ENCODE results near the gene MAP2K5. TPM values are rescaled to one million over a fixed set of nuclear protein-coding genes. Genes with fewer than 3 reads are reported as not detected.
A peak's percentile ranks its signal among the peaks of the same experiment; 100 is the strongest.

MAP2K5 gene
- total RNA-seq, 1 experiment from 2014 or later, result 15.0 TPM

DNA sequence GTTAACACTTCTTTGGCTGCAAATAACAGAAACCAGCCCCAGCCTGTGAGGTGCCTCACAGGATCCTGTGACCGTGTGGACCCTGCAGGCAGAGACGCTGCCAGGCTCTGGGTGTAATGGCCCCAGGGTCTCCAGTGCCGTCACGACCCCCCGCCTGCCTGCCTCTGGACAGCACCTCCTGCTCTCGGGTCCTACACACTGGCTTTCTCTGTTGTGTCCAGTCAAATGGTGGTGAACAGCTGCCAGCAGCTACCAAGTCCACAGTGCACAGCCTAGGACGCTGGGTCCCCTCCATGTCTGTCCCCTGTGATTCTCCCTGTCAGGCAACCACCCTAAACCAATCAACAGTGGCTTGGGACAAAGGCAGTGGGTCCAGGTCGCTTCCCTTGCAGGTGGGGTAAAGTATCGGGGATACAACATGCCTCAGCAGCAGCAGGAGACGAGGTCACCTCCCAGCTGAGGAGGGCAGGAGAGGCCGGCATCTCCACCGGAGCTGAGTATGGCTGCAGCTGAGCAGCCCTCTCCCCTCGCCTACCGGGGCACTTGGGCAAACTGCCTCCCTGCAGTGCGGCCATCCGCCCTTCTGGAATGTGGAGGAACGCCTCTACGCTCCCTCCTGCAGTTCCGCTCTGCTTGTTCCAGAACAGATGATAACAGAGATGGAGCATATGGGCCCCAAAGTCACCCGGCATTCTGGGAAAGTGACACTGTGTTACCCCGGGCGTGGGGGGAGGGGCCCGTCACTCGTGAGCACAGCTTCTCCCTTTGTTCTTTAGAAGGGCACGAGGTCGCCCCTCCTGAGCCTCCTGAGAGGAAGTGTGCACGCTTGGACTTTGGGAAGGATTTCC, 261.7 kb downstream of the MAP2K5 start:
- TF ChIP-seq, protein P1, sequence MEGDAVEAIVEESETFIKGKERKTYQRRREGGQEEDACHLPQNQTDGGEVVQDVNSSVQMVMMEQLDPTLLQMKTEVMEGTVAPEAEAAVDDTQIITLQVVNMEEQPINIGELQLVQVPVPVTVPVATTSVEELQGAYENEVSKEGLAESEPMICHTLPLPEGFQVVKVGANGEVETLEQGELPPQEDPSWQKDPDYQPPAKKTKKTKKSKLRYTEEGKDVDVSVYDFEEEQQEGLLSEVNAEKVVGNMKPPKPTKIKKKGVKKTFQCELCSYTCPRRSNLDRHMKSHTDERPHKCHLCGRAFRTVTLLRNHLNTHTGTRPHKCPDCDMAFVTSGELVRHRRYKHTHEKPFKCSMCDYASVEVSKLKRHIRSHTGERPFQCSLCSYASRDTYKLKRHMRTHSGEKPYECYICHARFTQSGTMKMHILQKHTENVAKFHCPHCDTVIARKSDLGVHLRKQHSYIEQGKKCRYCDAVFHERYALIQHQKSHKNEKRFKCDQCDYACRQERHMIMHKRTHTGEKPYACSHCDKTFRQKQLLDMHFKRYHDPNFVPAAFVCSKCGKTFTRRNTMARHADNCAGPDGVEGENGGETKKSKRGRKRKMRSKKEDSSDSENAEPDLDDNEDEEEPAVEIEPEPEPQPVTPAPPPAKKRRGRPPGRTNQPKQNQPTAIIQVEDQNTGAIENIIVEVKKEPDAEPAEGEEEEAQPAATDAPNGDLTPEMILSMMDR (conservative IDR thresholded peaks at IDR 0.05), result no peak

More for the DNA sequence above, 261.7 kb downstream of the MAP2K5 start:
- Histone ChIP-seq H3K79me2 (ENCODE audit: insufficient read depth, low read length) (no peaks in the 10 kb centered on the region), H3K4ac (ENCODE audit: low read depth, low read length) (no peak overlapping the region), H3K56ac (ENCODE audit: insufficient read length, low read depth, low read length) (no peak overlapping the region), H2BK20ac (ENCODE audit: low read depth, low read length, poor library complexity, severe bottlenecking) (no peak overlapping the region), H3K23me2 (ENCODE audit: insufficient read length, low read depth, low read length, poor library complexity, severe bottlenecking) (no peaks in the 10 kb centered on the region), H2BK12ac (ENCODE audit: insufficient read length, low read depth, low read length) (no peak overlapping the region), H3K79me1 (ENCODE audit: insufficient read depth, low read depth, low read length, poor library complexity, severe bottlenecking) (no peaks in the 10 kb centered on the region), H2BK120ac (ENCODE audit: low read depth, low read length, poor library complexity, severe bottlenecking) (no peak overlapping the region), H3K27ac (ENCODE audit: insufficient read length, low read depth, low read length) (no peak overlapping the region), H4K20me1 (ENCODE audit: control insufficient read depth, insufficient read depth, insufficient read length) (no peaks in the 10 kb centered on the region), H3K23ac (ENCODE audit: insufficient read length, low read depth, low read length) (no peak overlapping the region), H3K9me3 (ENCODE audit: control insufficient read depth, low read depth, low read length) (no peaks in the 10 kb centered on the region), H3K14ac (ENCODE audit: insufficient read depth, low read length) (peak overlapping the region; percentile 53), H4K5ac (ENCODE audit: insufficient read length, low read depth, low read length) (no peak overlapping the region), H4K91ac (ENCODE audit: insufficient read length, low read depth, low read length) (peak overlapping the region; percentile 56), H3K9ac (ENCODE audit: extremely low read depth, insufficient read length, low read length) (no peak overlapping the region), H2BK15ac (ENCODE audit: low read depth, low read length) (no peak overlapping the region), H3T11ph (ENCODE audit: low read length) (no peak overlapping the region), H2AFZ (ENCODE audit: low read length) (no peak overlapping the region), H3K18ac (ENCODE audit: insufficient read length, low read depth, low read length) (peak overlapping the region; percentile 54), H2BK5ac (ENCODE audit: insufficient read length, low read length) (no peak overlapping the region), H3K4me1 (ENCODE audit: insufficient read depth, low read length) (peaks cover 2% of the 10 kb centered on the region; the same call in 1 of the 2 replicates), H3K4me2 (ENCODE audit: insufficient read depth, insufficient read length, low read length) (no peak overlapping the region), H3K27me3 (ENCODE audit: insufficient read depth, low read length) (no peaks in the 10 kb centered on the region), H4K8ac (replicated peaks; ENCODE audit: insufficient read length, low read depth, low read length) (no peak overlapping the region), H2AK5ac (ENCODE audit: insufficient read length, low read length) (no peak overlapping the region)
- DNase-seq, result peak; percentile 68
- WGBS (ENCODE audit: extremely low coverage, insufficient read length, low lambda C conversion rate), result no CpG with 5 or more reads among the region's 27 CpGs
- no peaks in the 10 kb centered on the region; the same call in 1 of the 2 replicates for H3K27me3 Mint-ChIP-seq (ENCODE audit: low read depth)
- no peak overlapping the region for H3K4me3 Mint-ChIP-seq
- H3K27ac Mint-ChIP-seq, result peak overlapping the region in 1 of 3 experiments; percentile 79; a peak in 1 of 7 replicates
- no peaks in the 10 kb centered on the region; a peak in 1 of 7 replicates for H3K36me3 Mint-ChIP-seq (ENCODE audit: insufficient read depth in 1 of 3, low read depth in 3 of 3)
- no peaks in the 10 kb centered on the region for H3K9me3 Mint-ChIP-seq
- H3K4me1 Mint-ChIP-seq, result peaks cover 19 to 30% of the 10 kb centered on the region in 2 experiments
